Gastrocnemius medialis (tissue), 4 donors: Measurements from ENCODE around the gene PDE9A. TPM values are rescaled to one million over a fixed set of nuclear protein-coding genes. Genes with fewer than 3 reads are reported as not detected.

ENCODE experiments used
- ATAC-seq, 2 donors: fragments of 150-250 bp; one replicate each; pipeline ENCODE4 v1.9.1; 2016
- DNase-seq, 2 donors: peaks; one replicate each; pipeline ENCODE4 v3.0.0-alpha.2; 2019
- H3K27ac ChIP-seq, 4 donors: fragments of 200-600 bp; sonication (generic); 1 replicate in 1 of 4; 2 replicates in 3 of 4; pipeline ENCODE4 v1.5.1; 2016 to 2018; ENCODE audit warnings: mild to moderate bottlenecking in 2 of 4, moderate library complexity in 1 of 4
- H3K27me3 ChIP-seq, 3 donors: fragments of 200-600 bp; sonication (generic) in 2 of 3; 1 replicate in 1 of 3; 2 replicates in 2 of 3; pipeline versions ENCODE4 v1.5.1 to v1.6.0; 2016 to 2019; ENCODE audit warnings: mild to moderate bottlenecking in 1 of 3, moderate library complexity in 1 of 3
- H3K36me3 ChIP-seq, 2 donors: fragments of 200-600 bp; sonication (generic) in 1 of 2; one replicate each; pipeline ENCODE4 v1.5.1; 2017 to 2018
- H3K4me1 ChIP-seq, 2 donors: fragments of 200-600 bp; sonication (generic) in 1 of 2; one replicate each; pipeline ENCODE4 v1.5.1; 2016 to 2017; ENCODE audit warnings: mild to moderate bottlenecking in 2 of 2
- H3K4me3 ChIP-seq, 4 donors: fragments of 200-600 bp; sonication (generic) in 3 of 4; 1 replicate in 1 of 4; 2 replicates in 3 of 4; pipeline ENCODE4 v1.5.1; 2016 to 2019; ENCODE audit warnings: mild to moderate bottlenecking in 2 of 4
- H3K9me3 ChIP-seq, 3 donors: fragments of 200-600 bp; sonication (generic) in 2 of 3; 1 replicate in 1 of 3; 2 replicates in 2 of 3; pipeline ENCODE4 v1.5.1; 2016 to 2019
- POLR2A ChIP-seq, 2 donors: fragments of 450-650 bp; IDR thresholded peaks; one replicate each; pipeline ENCODE4 v1.6.1; 2017; ENCODE audit warnings: antibody characterized with exemption in 2 of 2, mild to moderate bottlenecking in 2 of 2, moderate library complexity in 2 of 2
- in situ Hi-C, 4 donors: fragments of 200-750 bp; cut with MboI; loops; one replicate each; pipeline versions ENCODE4 v1.15.0 to v1.8.0; 2017; ENCODE audit warnings: low sequenced_read_pairs in 4 of 4
- intact Hi-C: fragments of 100-400 bp; cut with DNase I; formaldehyde crosslinking; loops from one replicate; pipeline ENCODE4 v1.15.1; 2023; ENCODE audit warnings: low total_unique reads
- total RNA-seq, 4 donors: library from RNA; depleted of rRNA; stranded (reverse); fragments of >200 nt; gene quantifications; one replicate each; pipeline versions ENCODE4 v1.1.0 to v1.2.3, GENCODE V29; 2016
- TF ChIP-seq, protein P1 (sequence below), 5 experiments: fragments of 450-650 bp in 3 of 5; fragments of 200-600 bp in 2 of 5; sonication (generic) in 2 of 5; IDR thresholded peaks in 4 of 5; conservative IDR thresholded peaks in 1 of 5; 1 replicate in 4 of 5; 2 replicates in 1 of 5; pipeline ENCODE4 v1.5.1; 2016 to 2019; ENCODE audit warnings: antibody characterized with exemption in 5 of 5, mild to moderate bottlenecking in 3 of 5, moderate library complexity in 3 of 5

PDE9A gene
- total RNA-seq, 4 donors from 2014 or later, result 1.4 to 4.5 (median 1.8) TPM

- in situ Hi-C loops (no loop called here), intact Hi-C loops (no loop called here)
- Histone ChIP-seq H3K9me3 (no peaks in the 10 kb centered on the region), H3K4me3 (no peak overlapping the region), H3K4me1 (no peaks in the 10 kb centered on the region), H3K27ac (no peak overlapping the region), H3K36me3 (no peaks in the 10 kb centered on the region), H3K27me3 (peaks cover 0 to 2% (median 2%) of the 10 kb centered on the region in 3 donors)
- no peak for DNase-seq
- no peak for ATAC-seq
- TF ChIP-seq POLR2A (IDR thresholded peaks at IDR 0.05), result no peak
- TF ChIP-seq, protein P1, sequence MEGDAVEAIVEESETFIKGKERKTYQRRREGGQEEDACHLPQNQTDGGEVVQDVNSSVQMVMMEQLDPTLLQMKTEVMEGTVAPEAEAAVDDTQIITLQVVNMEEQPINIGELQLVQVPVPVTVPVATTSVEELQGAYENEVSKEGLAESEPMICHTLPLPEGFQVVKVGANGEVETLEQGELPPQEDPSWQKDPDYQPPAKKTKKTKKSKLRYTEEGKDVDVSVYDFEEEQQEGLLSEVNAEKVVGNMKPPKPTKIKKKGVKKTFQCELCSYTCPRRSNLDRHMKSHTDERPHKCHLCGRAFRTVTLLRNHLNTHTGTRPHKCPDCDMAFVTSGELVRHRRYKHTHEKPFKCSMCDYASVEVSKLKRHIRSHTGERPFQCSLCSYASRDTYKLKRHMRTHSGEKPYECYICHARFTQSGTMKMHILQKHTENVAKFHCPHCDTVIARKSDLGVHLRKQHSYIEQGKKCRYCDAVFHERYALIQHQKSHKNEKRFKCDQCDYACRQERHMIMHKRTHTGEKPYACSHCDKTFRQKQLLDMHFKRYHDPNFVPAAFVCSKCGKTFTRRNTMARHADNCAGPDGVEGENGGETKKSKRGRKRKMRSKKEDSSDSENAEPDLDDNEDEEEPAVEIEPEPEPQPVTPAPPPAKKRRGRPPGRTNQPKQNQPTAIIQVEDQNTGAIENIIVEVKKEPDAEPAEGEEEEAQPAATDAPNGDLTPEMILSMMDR (IDR thresholded peaks at IDR 0.05 in 4 of 5, conservative IDR thresholded peaks at IDR 0.05 in 1 of 5), result no peak
These were observed 6.6 kb upstream of the PDE9A start for GRCh38 chr21:42646836-42647235.

GRCh38 chr21:42648606-42649005, 4.8 kb upstream of the PDE9A start:
- ATAC-seq, result no peak

GRCh38 chr21:42649122-42650032, 4.0 kb upstream of the PDE9A start:
- Histone ChIP-seq H3K9me3 (no peaks in the 10 kb centered on the region), H3K27ac (no peak overlapping the region), H3K27me3 (peaks cover 8 to 16% (median 12%) of the 10 kb centered on the region in 3 donors), H3K4me3 (no peak overlapping the region), H3K36me3 (no peaks in the 10 kb centered on the region), H3K4me1 (peaks cover 3 to 10% of the 10 kb centered on the region in 2 donors)
- in situ Hi-C loops, result no loop called here
- ATAC-seq (no peak), DNase-seq (no peak)
- intact Hi-C loops, result no loop called here
- TF ChIP-seq POLR2A (IDR thresholded peaks at IDR 0.05), result no peak
- TF ChIP-seq, protein P1 (IDR thresholded peaks at IDR 0.05 in 4 of 5, conservative IDR thresholded peaks at IDR 0.05 in 1 of 5), result no peak

More at GRCh38 chr21:42648606-42649005, 4.8 kb upstream of the PDE9A start:
- H3K4me3 ChIP-seq, result no peak overlapping the region
- H3K4me1 ChIP-seq, result peaks cover 0 to 4% of the 10 kb centered on the region in 2 donors
- intact Hi-C loops (no loop called here), in situ Hi-C loops (no loop called here)
- H3K27me3 ChIP-seq, result peaks cover 5 to 10% (median 8%) of the 10 kb centered on the region in 3 donors
- H3K36me3 ChIP-seq, result no peaks in the 10 kb centered on the region
- no peaks in the 10 kb centered on the region for H3K9me3 ChIP-seq
- no peak overlapping the region for H3K27ac ChIP-seq
- DNase-seq, result no peak
- TF ChIP-seq POLR2A (IDR thresholded peaks at IDR 0.05), result no peak
- TF ChIP-seq, protein P1 (IDR thresholded peaks at IDR 0.05 in 4 of 5, conservative IDR thresholded peaks at IDR 0.05 in 1 of 5), result no peak

DNA sequence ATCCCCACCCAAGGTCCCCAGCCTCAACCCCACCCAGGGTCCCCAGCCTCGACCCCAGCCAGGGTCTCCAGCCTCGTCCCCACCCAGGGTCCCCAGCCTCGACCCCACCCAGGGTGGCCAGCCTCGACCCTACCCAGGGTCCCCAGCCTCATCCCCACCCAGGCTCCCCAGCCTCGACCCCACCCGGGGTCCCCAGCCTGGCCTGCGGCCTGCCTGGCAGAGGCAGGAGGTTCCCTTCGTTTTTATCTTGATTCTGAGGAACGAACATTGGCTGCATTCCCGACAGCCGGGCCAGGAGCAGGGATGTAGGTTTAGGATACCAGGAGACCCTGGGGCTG, 3.4 kb upstream of the PDE9A start:
- peaks cover 6 to 11% of the 10 kb centered on the region in 2 donors for H3K4me1 ChIP-seq
- TF ChIP-seq, protein P1 (IDR thresholded peaks at IDR 0.05 in 4 of 5, conservative IDR thresholded peaks at IDR 0.05 in 1 of 5), result no peak
- TF ChIP-seq POLR2A (IDR thresholded peaks at IDR 0.05), result no peak
- no peak for ATAC-seq
- H3K9me3 ChIP-seq, result no peaks in the 10 kb centered on the region
- DNase-seq, result no peak
- intact Hi-C loops, result no loop called here
- no peak overlapping the region for H3K4me3 ChIP-seq
- no peaks in the 10 kb centered on the region for H3K36me3 ChIP-seq
- in situ Hi-C loops, result no loop called here
- H3K27ac ChIP-seq, result no peak overlapping the region
- peaks cover 14 to 22% (median 19%) of the 10 kb centered on the region in 3 donors for H3K27me3 ChIP-seq
